Measurements from ENCODE around the gene MET. TPM values are rescaled to one million over a fixed set of nuclear protein-coding genes. Genes with fewer than 3 reads are reported as not detected.

The MET gene
- 1.4 TPM for polyA plus RNA-seq (2013, experiment 1 of 4)
- polyA plus RNA-seq (2013, experiment 2 of 4): 1.8 TPM
- 1.3 TPM for polyA plus RNA-seq (2013, experiment 3 of 4)
- 1.7 TPM for polyA plus RNA-seq (2013, experiment 4 of 4)

DNA sequence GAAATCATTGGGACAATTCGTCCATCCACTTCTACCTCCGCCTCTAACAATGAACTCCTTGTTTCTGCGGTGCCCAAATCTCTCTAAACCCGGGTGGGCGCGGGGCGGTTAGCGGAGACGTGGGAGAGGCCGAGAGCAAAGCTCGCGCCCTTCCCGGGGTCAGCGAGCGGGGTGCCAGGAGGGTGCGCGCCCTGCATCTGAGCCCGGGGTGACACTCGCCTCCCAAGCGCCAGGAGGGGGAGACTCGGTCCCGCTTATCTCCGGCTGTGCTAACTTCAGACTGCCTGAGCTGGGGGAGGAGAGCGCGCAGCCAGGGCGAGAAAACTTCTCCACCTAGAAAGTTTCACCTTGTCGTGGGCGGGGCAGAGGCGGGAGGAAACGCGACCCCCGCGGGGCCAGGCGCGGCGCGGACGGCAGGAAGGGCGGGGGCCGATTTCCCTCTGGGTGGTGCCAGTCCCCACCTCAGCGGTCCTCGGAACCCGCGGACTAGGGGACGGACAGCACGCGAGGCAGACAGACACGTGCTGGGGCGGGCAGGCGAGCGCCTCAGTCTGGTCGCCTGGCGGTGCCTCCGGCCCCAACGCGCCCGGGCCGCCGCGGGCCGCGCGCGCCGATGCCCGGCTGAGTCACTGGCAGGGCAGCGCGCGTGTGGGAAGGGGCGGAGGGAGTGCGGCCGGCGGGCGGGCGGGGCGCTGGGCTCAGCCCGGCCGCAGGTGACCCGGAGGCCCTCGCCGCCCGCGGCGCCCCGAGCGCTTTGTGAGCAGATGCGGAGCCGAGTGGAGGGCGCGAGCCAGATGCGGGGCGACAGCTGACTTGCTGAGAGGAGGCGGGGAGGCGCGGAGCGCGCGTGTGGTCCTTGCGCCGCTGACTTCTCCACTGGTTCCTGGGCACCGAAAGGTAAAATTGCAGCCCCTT lies at the start of gene MET:
Gene MET, plus strand, starts transcription at position 516 of the 915 bp plus-strand sequence. CDS start 26,889 bp downstream, outside the sequence.
- no peaks in the 10 kb centered on the region for H3K36me3 ChIP-seq (ENCODE audit: control insufficient read depth, insufficient read depth, low read length)
- peak within 1 kb of the TSS; percentile 45 for H3K4me3 ChIP-seq (ENCODE audit: insufficient read depth, low read depth, low read length)
- H3K4me1 ChIP-seq (ENCODE audit: control insufficient read depth, insufficient read depth, low read length): peaks cover 6% of the 10 kb centered on the region
- no peak within 1 kb of the TSS for H3K27ac ChIP-seq (ENCODE audit: insufficient read depth, low read depth, low read length, poor library complexity, severe bottlenecking)
- 1 to 2% methylated on average over 101 of the region's 101 CpGs for WGBS, 2 experiments
- H3K9me3 ChIP-seq (ENCODE audit: control insufficient read depth, low read length): no peaks in the 10 kb centered on the region
- H3K27me3 ChIP-seq (ENCODE audit: control insufficient read depth, insufficient read depth, low read length, poor library complexity, severe bottlenecking): peaks cover 52% of the 10 kb centered on the region

DNA sequence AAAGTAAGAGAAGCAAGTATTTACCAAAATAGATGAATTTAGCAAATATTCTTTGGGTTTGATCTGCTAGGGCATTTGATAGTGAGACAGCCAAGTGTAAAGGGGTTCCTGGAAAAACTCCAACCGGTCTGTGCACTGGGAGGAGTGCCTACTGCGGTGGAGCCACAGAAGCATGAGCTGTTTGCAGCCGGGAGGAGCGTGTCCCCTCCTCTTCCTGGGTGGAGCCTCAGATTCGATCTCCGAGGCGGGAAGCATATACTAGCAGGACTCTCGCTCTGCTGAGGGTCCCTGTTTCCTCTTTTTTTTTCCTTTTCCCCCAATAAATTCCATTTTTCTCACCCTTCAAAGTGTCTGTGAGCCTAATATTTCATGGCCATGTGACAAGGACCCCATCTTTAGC lies 45.1 kb upstream of the MET start:
- Histone ChIP-seq H3K4me3 (ENCODE audit: insufficient read depth, low read depth, low read length) (no peak overlapping the region), H3K36me3 (ENCODE audit: control insufficient read depth, insufficient read depth, low read length) (no peaks in the 10 kb centered on the region), H3K27me3 (ENCODE audit: control insufficient read depth, insufficient read depth, low read length, poor library complexity, severe bottlenecking) (no peaks in the 10 kb centered on the region), H3K4me1 (ENCODE audit: control insufficient read depth, insufficient read depth, low read length) (no peaks in the 10 kb centered on the region), H3K9me3 (ENCODE audit: control insufficient read depth, low read length) (no peaks in the 10 kb centered on the region), H3K27ac (ENCODE audit: insufficient read depth, low read depth, low read length, poor library complexity, severe bottlenecking) (no peak overlapping the region)
- 92% methylated on average over 8 of the region's 8 CpGs for WGBS, 2 experiments

GRCh38 chr7:116629051-116629463 lies 42.9 kb upstream of the MET start:
- WGBS, 2 experiments: 90% methylated on average over 3 of the region's 3 CpGs
- H3K9me3 ChIP-seq (ENCODE audit: control insufficient read depth, low read length): no peaks in the 10 kb centered on the region
- no peaks in the 10 kb centered on the region for H3K27me3 ChIP-seq (ENCODE audit: control insufficient read depth, insufficient read depth, low read length, poor library complexity, severe bottlenecking)
- H3K4me3 ChIP-seq (ENCODE audit: insufficient read depth, low read depth, low read length): no peak overlapping the region
- no peaks in the 10 kb centered on the region for H3K36me3 ChIP-seq (ENCODE audit: control insufficient read depth, insufficient read depth, low read length)
- no peak overlapping the region for H3K27ac ChIP-seq (ENCODE audit: insufficient read depth, low read depth, low read length, poor library complexity, severe bottlenecking)
- H3K4me1 ChIP-seq (ENCODE audit: control insufficient read depth, insufficient read depth, low read length): no peaks in the 10 kb centered on the region

GRCh38 chr7:116630357-116630756 lies 41.6 kb upstream of the MET start:
- Histone ChIP-seq H3K9me3 (ENCODE audit: control insufficient read depth, low read length) (no peaks in the 10 kb centered on the region), H3K27ac (ENCODE audit: insufficient read depth, low read depth, low read length, poor library complexity, severe bottlenecking) (no peak overlapping the region), H3K4me3 (ENCODE audit: insufficient read depth, low read depth, low read length) (no peak overlapping the region), H3K4me1 (ENCODE audit: control insufficient read depth, insufficient read depth, low read length) (no peaks in the 10 kb centered on the region), H3K27me3 (ENCODE audit: control insufficient read depth, insufficient read depth, low read length, poor library complexity, severe bottlenecking) (no peaks in the 10 kb centered on the region), H3K36me3 (ENCODE audit: control insufficient read depth, insufficient read depth, low read length) (no peaks in the 10 kb centered on the region)
- 89 to 93% methylated on average over 1 of the region's 2 CpGs for WGBS, 2 experiments

GRCh38 chr7:116630932-116631671 lies 40.9 kb upstream of the MET start:
- H3K27ac ChIP-seq (ENCODE audit: insufficient read depth, low read depth, low read length, poor library complexity, severe bottlenecking): no peak overlapping the region
- no peaks in the 10 kb centered on the region for H3K9me3 ChIP-seq (ENCODE audit: control insufficient read depth, low read length)
- no peak overlapping the region for H3K4me3 ChIP-seq (ENCODE audit: insufficient read depth, low read depth, low read length)
- no peaks in the 10 kb centered on the region for H3K4me1 ChIP-seq (ENCODE audit: control insufficient read depth, insufficient read depth, low read length)
- H3K27me3 ChIP-seq (ENCODE audit: control insufficient read depth, insufficient read depth, low read length, poor library complexity, severe bottlenecking): no peaks in the 10 kb centered on the region
- WGBS, 2 experiments: 79 to 83% methylated on average over 10 of the region's 10 CpGs
- no peaks in the 10 kb centered on the region for H3K36me3 ChIP-seq (ENCODE audit: control insufficient read depth, insufficient read depth, low read length)

DNA sequence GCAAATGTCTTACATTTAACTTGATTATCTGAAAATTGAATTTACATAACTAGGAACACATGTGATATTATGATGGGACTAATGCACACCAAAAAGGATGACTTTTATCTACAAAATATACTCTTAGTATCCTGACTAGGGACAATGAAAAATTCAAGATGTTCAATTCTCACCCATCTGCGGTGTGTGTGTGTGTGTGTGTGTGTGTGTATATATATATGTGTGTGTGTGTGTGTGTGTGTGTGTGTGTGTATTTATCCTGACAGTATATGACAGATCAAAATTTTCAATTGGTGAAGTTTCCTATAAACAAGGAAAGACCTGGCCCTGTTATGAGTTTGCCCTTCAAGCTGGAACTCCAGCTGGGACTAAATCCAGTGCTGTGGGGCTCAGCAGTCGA lies 40.3 kb upstream of the MET start:
- no peaks in the 10 kb centered on the region for H3K4me1 ChIP-seq (ENCODE audit: control insufficient read depth, insufficient read depth, low read length)
- WGBS, 2 experiments: 93 to 96% methylated on average over 2 of the region's 2 CpGs
- no peak overlapping the region for H3K27ac ChIP-seq (ENCODE audit: insufficient read depth, low read depth, low read length, poor library complexity, severe bottlenecking)
- no peaks in the 10 kb centered on the region for H3K9me3 ChIP-seq (ENCODE audit: control insufficient read depth, low read length)
- H3K4me3 ChIP-seq (ENCODE audit: insufficient read depth, low read depth, low read length): no peak overlapping the region
- no peaks in the 10 kb centered on the region for H3K27me3 ChIP-seq (ENCODE audit: control insufficient read depth, insufficient read depth, low read length, poor library complexity, severe bottlenecking)
- H3K36me3 ChIP-seq (ENCODE audit: control insufficient read depth, insufficient read depth, low read length): no peaks in the 10 kb centered on the region

- no peaks in the 10 kb centered on the region for H3K36me3 ChIP-seq (ENCODE audit: control insufficient read depth, insufficient read depth, low read length)
- no peak overlapping the region for H3K4me3 ChIP-seq (ENCODE audit: insufficient read depth, low read depth, low read length)
- H3K4me1 ChIP-seq (ENCODE audit: control insufficient read depth, insufficient read depth, low read length): no peaks in the 10 kb centered on the region
- H3K27me3 ChIP-seq (ENCODE audit: control insufficient read depth, insufficient read depth, low read length, poor library complexity, severe bottlenecking): no peaks in the 10 kb centered on the region
- no peaks in the 10 kb centered on the region for H3K9me3 ChIP-seq (ENCODE audit: control insufficient read depth, low read length)
- WGBS, 2 experiments: no CpG with 5 or more reads among the region's 1 CpG
- no peak overlapping the region for H3K27ac ChIP-seq (ENCODE audit: insufficient read depth, low read depth, low read length, poor library complexity, severe bottlenecking)
These were observed 39.6 kb upstream of the MET start for GRCh38 chr7:116632384-116632783.

- no peak overlapping the region for H3K4me3 ChIP-seq (ENCODE audit: insufficient read depth, low read depth, low read length)
- WGBS, 2 experiments: 91 to 92% methylated on average over 13 of the region's 13 CpGs
- no peaks in the 10 kb centered on the region for H3K4me1 ChIP-seq (ENCODE audit: control insufficient read depth, insufficient read depth, low read length)
- no peaks in the 10 kb centered on the region for H3K36me3 ChIP-seq (ENCODE audit: control insufficient read depth, insufficient read depth, low read length)
- no peak overlapping the region for H3K27ac ChIP-seq (ENCODE audit: insufficient read depth, low read depth, low read length, poor library complexity, severe bottlenecking)
- no peaks in the 10 kb centered on the region for H3K27me3 ChIP-seq (ENCODE audit: control insufficient read depth, insufficient read depth, low read length, poor library complexity, severe bottlenecking)
- H3K9me3 ChIP-seq (ENCODE audit: control insufficient read depth, low read length): no peaks in the 10 kb centered on the region
These were observed 38.6 kb upstream of the MET start for GRCh38 chr7:116633131-116633988.

GRCh38 chr7:116636997-116637396 lies 35.0 kb upstream of the MET start:
- H3K27me3 ChIP-seq (ENCODE audit: control insufficient read depth, insufficient read depth, low read length, poor library complexity, severe bottlenecking): no peaks in the 10 kb centered on the region
- no peak overlapping the region for H3K27ac ChIP-seq (ENCODE audit: insufficient read depth, low read depth, low read length, poor library complexity, severe bottlenecking)
- no peaks in the 10 kb centered on the region for H3K4me1 ChIP-seq (ENCODE audit: control insufficient read depth, insufficient read depth, low read length)
- H3K36me3 ChIP-seq (ENCODE audit: control insufficient read depth, insufficient read depth, low read length): no peaks in the 10 kb centered on the region
- no peaks in the 10 kb centered on the region for H3K9me3 ChIP-seq (ENCODE audit: control insufficient read depth, low read length)
- H3K4me3 ChIP-seq (ENCODE audit: insufficient read depth, low read depth, low read length): no peak overlapping the region
- 94 to 95% methylated on average over 4 of the region's 4 CpGs for WGBS, 2 experiments
